Measurements from ENCODE around the gene FKBP8. TPM values are rescaled to one million over a fixed set of nuclear protein-coding genes. Genes with fewer than 3 reads are reported as not detected.
A peak's percentile ranks its signal among the peaks of the same experiment; 100 is the strongest.

The FKBP8 gene
- total RNA-seq, 2 donors from 2014 or later = 277 to 336 TPM

DNA sequence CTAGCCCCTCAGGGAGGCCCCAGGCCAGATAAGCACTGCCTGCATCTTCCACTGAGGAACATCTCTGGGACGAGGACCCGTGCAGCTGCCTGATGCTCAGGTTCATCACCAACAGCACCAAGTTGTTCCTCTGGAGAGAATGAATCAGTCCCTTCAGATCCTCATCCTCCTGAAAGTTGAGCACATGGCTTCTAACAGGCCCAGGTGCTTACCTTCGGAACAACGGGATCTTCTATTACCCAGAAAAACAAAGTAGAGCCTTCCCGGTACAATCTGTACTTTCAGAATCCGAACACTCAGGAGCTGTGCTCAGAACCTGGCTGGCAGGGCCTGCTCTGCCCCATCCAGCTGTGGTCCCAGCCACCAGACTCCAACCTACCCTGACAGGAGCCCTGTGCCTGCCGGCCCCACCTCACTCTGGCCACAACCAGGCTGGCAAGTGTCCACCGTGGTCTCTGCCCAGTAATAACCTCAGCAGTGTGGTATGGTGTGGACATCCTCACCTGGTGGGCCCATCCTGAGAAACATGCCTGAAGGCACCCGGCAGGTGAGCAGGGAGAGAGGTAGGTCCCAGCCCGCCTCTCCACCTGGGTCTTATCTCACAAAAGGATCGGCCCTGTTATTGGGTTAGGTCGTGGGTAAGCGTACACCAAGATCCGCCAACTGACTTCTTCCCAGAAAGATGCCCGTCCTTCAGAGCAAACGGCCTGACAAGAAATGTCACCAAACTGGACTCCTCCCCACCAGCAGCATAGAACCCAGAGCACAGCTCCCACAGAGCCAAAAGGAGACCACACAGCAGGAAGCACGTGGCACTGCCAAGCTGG, 55.6 kb downstream of the FKBP8 start:
- no peak overlapping the region for H3K27ac ChIP-seq (ENCODE audit: low read depth, low read length)
- no peak overlapping the region for H3K27ac Mint-ChIP-seq
- H3K9me3 ChIP-seq (ENCODE audit: control insufficient read depth, low read length) = no peaks in the 10 kb centered on the region
- H3K4me1 ChIP-seq (ENCODE audit: control insufficient read depth, insufficient read depth, low read length) = no peaks in the 10 kb centered on the region
- TF ChIP-seq, protein P1, sequence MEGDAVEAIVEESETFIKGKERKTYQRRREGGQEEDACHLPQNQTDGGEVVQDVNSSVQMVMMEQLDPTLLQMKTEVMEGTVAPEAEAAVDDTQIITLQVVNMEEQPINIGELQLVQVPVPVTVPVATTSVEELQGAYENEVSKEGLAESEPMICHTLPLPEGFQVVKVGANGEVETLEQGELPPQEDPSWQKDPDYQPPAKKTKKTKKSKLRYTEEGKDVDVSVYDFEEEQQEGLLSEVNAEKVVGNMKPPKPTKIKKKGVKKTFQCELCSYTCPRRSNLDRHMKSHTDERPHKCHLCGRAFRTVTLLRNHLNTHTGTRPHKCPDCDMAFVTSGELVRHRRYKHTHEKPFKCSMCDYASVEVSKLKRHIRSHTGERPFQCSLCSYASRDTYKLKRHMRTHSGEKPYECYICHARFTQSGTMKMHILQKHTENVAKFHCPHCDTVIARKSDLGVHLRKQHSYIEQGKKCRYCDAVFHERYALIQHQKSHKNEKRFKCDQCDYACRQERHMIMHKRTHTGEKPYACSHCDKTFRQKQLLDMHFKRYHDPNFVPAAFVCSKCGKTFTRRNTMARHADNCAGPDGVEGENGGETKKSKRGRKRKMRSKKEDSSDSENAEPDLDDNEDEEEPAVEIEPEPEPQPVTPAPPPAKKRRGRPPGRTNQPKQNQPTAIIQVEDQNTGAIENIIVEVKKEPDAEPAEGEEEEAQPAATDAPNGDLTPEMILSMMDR (conservative IDR thresholded peaks at IDR 0.05) = no peak
- no peak overlapping the region for H3K4me3 Mint-ChIP-seq
- no peak overlapping the region for H3K9ac ChIP-seq (ENCODE audit: extremely low read depth, low read length, poor library complexity, severe bottlenecking)
- H3K4me3 ChIP-seq (ENCODE audit: low read length) = no peak overlapping the region
- peaks cover 30% of the 10 kb centered on the region for H3K4me1 Mint-ChIP-seq
- peaks cover 6% of the 10 kb centered on the region for H3K36me3 Mint-ChIP-seq (ENCODE audit: low read depth)
- DNase-seq = no peak
- H3K36me3 ChIP-seq (ENCODE audit: control insufficient read depth, insufficient read depth, low read length) = no peaks in the 10 kb centered on the region
- WGBS, 2 experiments (ENCODE audit: insufficient coverage in 1 of 2, insufficient read length in 1 of 2) = 95 to 99% methylated on average over 15 to 17 of the region's 17 CpGs
- H3K27me3 Mint-ChIP-seq (ENCODE audit: insufficient read depth) = no peaks in the 10 kb centered on the region
- H3K27me3 ChIP-seq (ENCODE audit: control insufficient read depth, insufficient read depth, low read length, poor library complexity, severe bottlenecking) = no peaks in the 10 kb centered on the region
- H3K9me3 Mint-ChIP-seq = peaks cover 1% of the 10 kb centered on the region

DNA sequence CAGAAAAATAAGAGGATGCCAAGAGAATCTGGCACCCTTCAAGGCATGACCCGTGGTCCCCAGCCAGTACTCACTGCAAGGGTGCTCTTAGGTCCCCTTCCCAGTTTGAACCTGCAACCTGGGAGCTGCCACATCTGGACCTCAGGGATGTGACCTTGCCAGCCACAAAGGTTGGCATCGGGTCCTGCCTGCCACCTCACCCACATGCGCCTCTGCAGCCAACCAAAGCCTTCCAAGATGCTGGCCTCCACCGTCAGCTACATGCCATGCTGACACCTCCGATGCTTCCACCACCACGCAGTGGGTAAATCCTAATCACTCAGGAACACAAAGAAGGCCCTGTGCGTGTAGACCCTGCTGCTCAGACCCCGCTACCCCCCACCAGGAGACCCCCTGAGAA, 56.6 kb downstream of the FKBP8 start:
- H3K9ac ChIP-seq (ENCODE audit: extremely low read depth, low read length, poor library complexity, severe bottlenecking) = no peak overlapping the region
- Mint-ChIP-seq H3K36me3 (ENCODE audit: low read depth) (peaks cover 4% of the 10 kb centered on the region), H3K9me3 (peaks cover 1% of the 10 kb centered on the region), H3K4me1 (peaks cover 29% of the 10 kb centered on the region), H3K4me3 (no peak overlapping the region), H3K27me3 (ENCODE audit: insufficient read depth) (no peaks in the 10 kb centered on the region), H3K27ac (no peak overlapping the region)
- no peaks in the 10 kb centered on the region for H3K27me3 ChIP-seq (ENCODE audit: control insufficient read depth, insufficient read depth, low read length, poor library complexity, severe bottlenecking)
- DNase-seq = no peak
- TF ChIP-seq, protein P1 (conservative IDR thresholded peaks at IDR 0.05) = no peak
- no peaks in the 10 kb centered on the region for H3K36me3 ChIP-seq (ENCODE audit: control insufficient read depth, insufficient read depth, low read length)
- H3K4me1 ChIP-seq (ENCODE audit: control insufficient read depth, insufficient read depth, low read length) = no peaks in the 10 kb centered on the region
- H3K4me3 ChIP-seq (ENCODE audit: low read length) = no peak overlapping the region
- no peak overlapping the region for H3K27ac ChIP-seq (ENCODE audit: low read depth, low read length)
- WGBS, 2 experiments (ENCODE audit: insufficient coverage in 1 of 2, insufficient read length in 1 of 2) = 93 to 96% methylated on average over 5 to 8 of the region's 8 CpGs
- peaks cover 3% of the 10 kb centered on the region for H3K9me3 ChIP-seq (ENCODE audit: control insufficient read depth, low read length)

DNA sequence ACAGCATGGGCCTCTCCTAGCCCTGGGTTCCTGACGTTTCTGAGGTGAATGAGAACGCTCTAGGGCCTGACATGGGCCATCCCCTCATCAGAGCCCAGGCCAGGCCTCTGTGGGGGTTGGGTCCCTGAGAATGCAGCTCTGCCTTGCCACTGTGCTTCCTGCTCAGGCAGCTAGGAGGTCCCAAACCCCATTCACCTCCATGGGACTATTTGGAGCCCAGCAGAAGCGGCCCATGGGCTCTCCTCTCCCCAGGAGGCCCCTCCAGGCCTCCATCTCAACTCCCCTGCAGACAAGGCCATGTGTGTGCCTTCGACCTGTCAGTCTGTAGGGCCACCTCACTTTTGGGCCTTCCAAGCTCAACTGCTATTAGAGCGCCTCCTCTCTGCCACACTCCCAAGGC, 58.4 kb downstream of the FKBP8 start:
- H3K27me3 ChIP-seq (ENCODE audit: control insufficient read depth, insufficient read depth, low read length, poor library complexity, severe bottlenecking) = no peaks in the 10 kb centered on the region
- no peak overlapping the region for H3K4me3 ChIP-seq (ENCODE audit: low read length)
- Mint-ChIP-seq H3K27ac (peak overlapping the region; percentile 70), H3K4me1 (peaks cover 22% of the 10 kb centered on the region), H3K4me3 (no peak overlapping the region), H3K27me3 (ENCODE audit: insufficient read depth) (no peaks in the 10 kb centered on the region), H3K9me3 (peaks cover 1% of the 10 kb centered on the region), H3K36me3 (ENCODE audit: low read depth) (peaks cover 4% of the 10 kb centered on the region)
- H3K27ac ChIP-seq (ENCODE audit: low read depth, low read length) = no peak overlapping the region
- no peak for DNase-seq
- TF ChIP-seq, protein P1 (conservative IDR thresholded peaks at IDR 0.05) = peak; percentile 57
- H3K9me3 ChIP-seq (ENCODE audit: control insufficient read depth, low read length) = peaks cover 7% of the 10 kb centered on the region
- H3K9ac ChIP-seq (ENCODE audit: extremely low read depth, low read length, poor library complexity, severe bottlenecking) = no peak overlapping the region
- WGBS, 2 experiments (ENCODE audit: insufficient coverage in 1 of 2, insufficient read length in 1 of 2) = 89 to 90% methylated on average over 3 to 5 of the region's 5 CpGs
- H3K36me3 ChIP-seq (ENCODE audit: control insufficient read depth, insufficient read depth, low read length) = no peaks in the 10 kb centered on the region
- H3K4me1 ChIP-seq (ENCODE audit: control insufficient read depth, insufficient read depth, low read length) = no peaks in the 10 kb centered on the region

All from endodermal cell (in vitro differentiated cells).